PC-3 (cell line): ENCODE measurements around the gene FBF1. TPM values are rescaled to one million over a fixed set of nuclear protein-coding genes. Genes with fewer than 3 reads are reported as not detected.

Source experiments
- ATAC-seq: fragments of 200-7000 bp; cut with Tn5 transposase; 2 replicates; pipeline ENCODE4 v1.9.1; 2020; ENCODE audit warnings: mild to moderate bottlenecking, moderate library complexity
- BruUV-seq: library from RNA; stranded (reverse); fragments of 400-500 nt; replicated peaks from 2 replicates; lab custom pipeline; 2021; lab: Mats Ljungman, UMichigan
- CTCF ChIA-PET: fragments of 300-600 bp; sonication (Branson Sonifier 250); formaldehyde crosslinking; loops from one replicate; lab custom pipeline; 2022; ENCODE audit warnings: antibody characterized with exemption; lab: Charles Lee
- POLR2A ChIA-PET: fragments of 300-600 bp; sonication (Branson Sonifier 250); formaldehyde crosslinking; loops from one replicate; lab custom pipeline; 2022; ENCODE audit warnings: antibody characterized with exemption; ENCODE audit not compliant: unreplicated experiment; lab: Charles Lee
- DNase-seq: peaks from one replicate; pipeline ENCODE4 v3.0.0-alpha.2; 2015
- H2AFZ ChIP-seq: fragments of 300-600 bp; sonication (generic); 2 replicates; pipeline ENCODE4 v1.6.0; 2016; ENCODE audit warnings: antibody characterized with exemption, low read length
- H3F3A ChIP-seq: fragments of 300-600 bp; sonication (generic); one replicate; pipeline ENCODE4 v1.6.0; 2017; ENCODE audit warnings: antibody characterized with exemption, low read length, control low read depth, mild to moderate bottlenecking; ENCODE audit not compliant: unreplicated experiment
- H3K27ac ChIP-seq: fragments of 300-600 bp; sonication (generic); 2 replicates; pipeline ENCODE4 v1.5.1; 2016; ENCODE audit warnings: mild to moderate bottlenecking, low read length
- H3K27me3 ChIP-seq: fragments of 300-600 bp; sonication (generic); 2 replicates; pipeline ENCODE4 v1.6.1; 2016; ENCODE audit warnings: low read length, mixed read lengths
- H3K36me3 ChIP-seq: fragments of 300-600 bp; sonication (generic); 2 replicates; pipeline ENCODE4 v1.6.1; 2016; ENCODE audit warnings: low read depth, mixed run types, low read length, mixed read lengths
- H3K4me1 ChIP-seq: fragments of 300-600 bp; sonication (generic); 2 replicates; pipeline ENCODE4 v1.5.1; 2016; ENCODE audit warnings: low read length; ENCODE audit not compliant: insufficient read depth
- H3K4me2 ChIP-seq: fragments of 300-600 bp; sonication (generic); 2 replicates; pipeline ENCODE4 v1.6.0; 2016; ENCODE audit warnings: low read length
- H3K4me3 ChIP-seq: fragments of 300-600 bp; sonication (generic); 2 replicates; pipeline ENCODE4 v1.5.1; 2016; ENCODE audit warnings: mild to moderate bottlenecking, low read length, mixed read lengths
- H3K79me2 ChIP-seq: fragments of 300-600 bp; sonication (generic); 2 replicates; pipeline ENCODE4 v1.6.1; 2017; ENCODE audit warnings: low read length, mixed read lengths
- H3K9ac ChIP-seq: fragments of 300-600 bp; sonication (generic); 2 replicates; pipeline ENCODE4 v1.6.0; 2016; ENCODE audit warnings: mild to moderate bottlenecking, low read length
- H3K9me2 ChIP-seq: fragments of 300-600 bp; sonication (generic); replicated peaks from 2 replicates; pipeline ENCODE4 v1.6.1; 2016; ENCODE audit warnings: mixed run types, low read length, mixed read lengths
- H3K9me3 ChIP-seq: fragments of 300-600 bp; sonication (generic); 2 replicates; pipeline ENCODE4 v1.6.1; 2016; ENCODE audit warnings: low read length, mixed read lengths
- H4K20me1 ChIP-seq: fragments of 300-600 bp; sonication (generic); 2 replicates; pipeline ENCODE4 v1.6.1; 2016; ENCODE audit warnings: low read length, mixed read lengths
- CTCF ChIP-seq: fragments of 300-600 bp; sonication (generic); conservative IDR thresholded peaks from 2 replicates; pipeline ENCODE4 v1.5.1; 2017; ENCODE audit warnings: antibody characterized with exemption, low read depth, mild to moderate bottlenecking, low read length
- EZH2 ChIP-seq: fragments of 300-600 bp; sonication (generic); IDR thresholded peaks from one replicate; pipeline ENCODE4 v1.6.1; 2017; ENCODE audit warnings: antibody characterized with exemption, mild to moderate bottlenecking, low read length; ENCODE audit not compliant: unreplicated experiment
- EZH2phosphoT487 ChIP-seq: fragments of 300-600 bp; sonication (generic); IDR thresholded peaks from 2 replicates; pipeline ENCODE4 v1.6.1; 2018; ENCODE audit warnings: mild to moderate bottlenecking, antibody characterized with exemption, low read length, borderline replicate concordance
- intact Hi-C: fragments of 100-400 bp; cut with micrococcal nuclease; formaldehyde crosslinking; loops from 2 replicates; pipeline ENCODE4 v1.9.0; 2023
- total RNA-seq: library from RNA; depleted of rRNA; stranded (reverse); fragments of >200 nt; gene quantifications from 2 replicates; pipeline ENCODE4 v1.2.3, GENCODE V29; 2014

FBF1 gene
- total RNA-seq, 1 experiment from 2014 or later, result 39.2 TPM

- Histone ChIP-seq H3K27ac (no peak overlapping the region), H3K4me1 (no peaks in the 10 kb centered on the region), H3K27me3 (no peaks in the 10 kb centered on the region), H3K36me3 (no peaks in the 10 kb centered on the region; the same call in 1 of the 2 replicates), H3K9me3 (no peaks in the 10 kb centered on the region), H3K4me2 (no peak overlapping the region), H3K9me2 (no peaks in the 10 kb centered on the region), H4K20me1 (no peaks in the 10 kb centered on the region), H2AFZ (no peak overlapping the region), H3K79me2 (no peaks in the 10 kb centered on the region), H3F3A (no peaks in the 10 kb centered on the region), H3K9ac (no peak overlapping the region), H3K4me3 (no peak overlapping the region)
- ATAC-seq (no peak), DNase-seq (no peak)
- CTCF ChIA-PET, result no interaction called here
- BruUV-seq, result no TSS peak
- TF ChIP-seq EZH2phosphoT487 (no peak), CTCF (no peak), EZH2 (no peak)
- POLR2A ChIA-PET, result no interaction called here
- intact Hi-C loops, result no loop called here
Observed at GRCh38 chr17:75885431-75885830, 55.4 kb downstream of the FBF1 start.

GRCh38 chr17:75881678-75882454 lies 59.0 kb downstream of the FBF1 start:
- no TSS peak for BruUV-seq
- Histone ChIP-seq H3K27me3 (no peaks in the 10 kb centered on the region), H3K4me2 (no peak overlapping the region), H3K4me3 (no peak overlapping the region), H3K9me3 (no peaks in the 10 kb centered on the region), H4K20me1 (no peaks in the 10 kb centered on the region), H3K9me2 (no peaks in the 10 kb centered on the region), H3K4me1 (peaks cover 2% of the 10 kb centered on the region), H3K36me3 (no peaks in the 10 kb centered on the region), H2AFZ (no peak overlapping the region), H3K9ac (no peak overlapping the region), H3F3A (no peaks in the 10 kb centered on the region), H3K27ac (no peak overlapping the region), H3K79me2 (peaks cover 8% of the 10 kb centered on the region)
- TF ChIP-seq EZH2, result no peak
- TF ChIP-seq CTCF, result no peak
- no peak for TF ChIP-seq EZH2phosphoT487
- DNase-seq (no peak), ATAC-seq (no peak)
- intact Hi-C loops, result no loop called here
- POLR2A ChIA-PET, result interaction anchor here (0.6 kb wide), 3 partner anchors 9 to 115 kb away, joined by 4 to 8 read pairs (median 4); no protein-coding TSS in a partner anchor
- CTCF ChIA-PET, result interaction anchor here (0.6 kb wide), 1 partner anchor 15 kb away, joined by 8 read pairs; the partner anchor contains the start of gene TRIM65

- no peak for ATAC-seq
- Histone ChIP-seq H3K4me3 (no peak overlapping the region), H3K9me3 (no peaks in the 10 kb centered on the region), H3F3A (no peaks in the 10 kb centered on the region), H3K36me3 (no peaks in the 10 kb centered on the region), H3K27me3 (no peaks in the 10 kb centered on the region), H3K27ac (no peak overlapping the region), H3K9ac (no peak overlapping the region), H3K4me2 (no peak overlapping the region), H3K4me1 (peaks cover 18% of the 10 kb centered on the region), H3K79me2 (peaks cover 20% of the 10 kb centered on the region), H3K9me2 (no peaks in the 10 kb centered on the region), H4K20me1 (no peaks in the 10 kb centered on the region), H2AFZ (no peak overlapping the region)
- intact Hi-C loops, result no loop called here
- POLR2A ChIA-PET, result no interaction called here
- no peak for TF ChIP-seq EZH2
- no peak for TF ChIP-seq EZH2phosphoT487
- no peak for TF ChIP-seq CTCF
- CTCF ChIA-PET, result no interaction called here
- no TSS peak for BruUV-seq
- DNase-seq, result no peak
Observed at GRCh38 chr17:75880266-75880665, 60.6 kb downstream of the FBF1 start.
